MM.1S (cell line): ENCODE data around the gene RMI2.

ENCODE experiments used
- CTCF ChIP-seq: fragments of 300-600 bp; sonication (generic); IDR thresholded peaks from 2 replicates; pipeline ENCODE4 v1.5.1; 2016; ENCODE audit warnings: antibody characterized with exemption, low read length, mixed read lengths
- EZH2 ChIP-seq: fragments of 300-600 bp; sonication (generic); optimal IDR thresholded peaks from 2 replicates; pipeline ENCODE3; 2017; ENCODE audit warnings: low read depth, mild to moderate bottlenecking, antibody characterized with exemption, low read length, mixed read lengths
- EZH2phosphoT487 ChIP-seq: fragments of 300-600 bp; sonication (generic); IDR thresholded peaks from 2 replicates; pipeline ENCODE4 v1.6.1; 2018; ENCODE audit warnings: antibody characterized with exemption, low read length

GRCh38 chr16:11295672-11296071 is 49.6 kb upstream of the RMI2 start:
- TF ChIP-seq CTCF (no peak), EZH2 (no peak), EZH2phosphoT487 (no peak)
